Activated CD4-positive, alpha-beta T cell treated with anti-CD3 and anti-CD28 coated beads, Interleukin-2, Interleukin-6, amounts not matched to agents 100 ng/mL and 50 ng/mL, durations not matched to agents 16 hours and 8 hours (primary cell): ENCODE results near the gene CAP2.
A peak's percentile ranks its signal among the peaks of the same experiment; 100 is the strongest.

ENCODE experiments used
- DNase-seq: peaks from one replicate; pipeline ENCODE4 v3.0.0-alpha.2; 2020

CAP2 gene

GRCh38 chr6:17392978-17393891, at the start of gene CAP2:
TSS of gene CAP2 (plus strand) at chr6:17393595. CDS start at chr6:17421556, 27,961 bp downstream.
- no peak for DNase-seq

GRCh38 chr6:17347012-17347411, 46.4 kb upstream of the CAP2 start:
- DNase-seq = no peak

GRCh38 chr6:17349427-17349826, 44.0 kb upstream of the CAP2 start:
- DNase-seq = no peak

- DNase-seq = no peak
Observed at GRCh38 chr6:17352302-17352701, 41.1 kb upstream of the CAP2 start.

- DNase-seq = no peak
Observed at GRCh38 chr6:17353440-17354175, 39.8 kb upstream of the CAP2 start.

GRCh38 chr6:17354700-17355403, 38.5 kb upstream of the CAP2 start:
- no peak for DNase-seq

GRCh38 chr6:17355404-17355774, 38.0 kb upstream of the CAP2 start:
- no peak for DNase-seq

- no peak for DNase-seq
Observed at GRCh38 chr6:17358515-17358914, 34.9 kb upstream of the CAP2 start.

- no peak for DNase-seq
Observed at GRCh38 chr6:17360564-17360963, 32.8 kb upstream of the CAP2 start.

GRCh38 chr6:17361013-17361412, 32.4 kb upstream of the CAP2 start:
- DNase-seq = no peak

- DNase-seq = no peak
Observed at GRCh38 chr6:17365961-17366360, 27.4 kb upstream of the CAP2 start.

GRCh38 chr6:17367868-17368267, 25.5 kb upstream of the CAP2 start:
- no peak for DNase-seq

GRCh38 chr6:17381424-17382147, 11.8 kb upstream of the CAP2 start:
- no peak for DNase-seq

- DNase-seq = no peak
Observed at GRCh38 chr6:17385660-17386059, 7.7 kb upstream of the CAP2 start.

GRCh38 chr6:17388365-17388764, 5.0 kb upstream of the CAP2 start:
- DNase-seq = no peak

GRCh38 chr6:17389274-17389847, 4.0 kb upstream of the CAP2 start:
- DNase-seq = no peak

- DNase-seq = no peak
Observed at GRCh38 chr6:17390276-17390675, 3.1 kb upstream of the CAP2 start.

- DNase-seq = no peak
Observed at GRCh38 chr6:17391976-17392375, 1.4 kb upstream of the CAP2 start.

- DNase-seq = peak; percentile 4
Observed at GRCh38 chr6:17393892-17394631, 667 bp downstream of the CAP2 start.

- no peak for DNase-seq
Observed at GRCh38 chr6:17395112-17395511, 1.7 kb downstream of the CAP2 start.

GRCh38 chr6:17396256-17396655, 2.9 kb downstream of the CAP2 start:
- no peak for DNase-seq

- DNase-seq = no peak
Observed at GRCh38 chr6:17397764-17398194, 4.4 kb downstream of the CAP2 start.
